ENCODE measurements around the gene SLC26A9.

SLC26A9 gene

DNA sequence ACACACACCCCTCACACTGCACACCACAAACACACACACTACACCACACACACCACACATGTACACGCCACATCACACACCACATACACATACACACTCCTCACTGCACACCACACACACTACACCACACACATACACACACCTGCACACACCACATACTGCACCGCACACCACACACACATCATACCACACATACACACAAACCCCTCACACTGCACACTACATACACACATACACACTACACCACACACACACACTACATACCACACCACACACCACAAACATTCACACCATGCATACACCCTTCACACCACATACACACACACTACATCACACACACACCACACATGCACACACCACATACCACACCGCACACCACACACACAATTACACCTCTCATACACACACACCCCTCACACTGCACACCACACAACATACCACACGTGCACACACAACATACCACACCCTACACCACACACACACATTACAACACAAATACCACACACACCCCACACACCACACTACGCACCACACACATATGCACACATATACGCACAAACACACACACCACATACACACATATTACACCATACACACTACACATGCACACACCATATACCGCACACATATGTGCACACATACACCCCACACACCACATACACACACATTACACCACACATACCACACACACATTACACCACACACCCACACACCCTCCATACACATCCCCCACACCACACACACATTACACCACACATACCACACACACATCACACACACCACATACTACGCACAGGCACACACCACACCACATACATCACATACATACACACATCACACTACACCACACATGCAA lies 30.3 kb upstream of the SLC26A9 start:
- Histone ChIP-seq H3K9me3 (ENCODE audit: control insufficient read depth, insufficient read depth, low read depth, low read length) (no peaks in the 10 kb centered on the region), H3K27ac (ENCODE audit: extremely low read depth, low read depth, low read length) (no peak overlapping the region), H3K36me3 (ENCODE audit: control insufficient read depth in 2 of 2, insufficient read depth in 1 of 2, low read length in 2 of 2) (no peaks in the 10 kb centered on the region), H3K4me3 (ENCODE audit: low read depth, low read length) (no peak overlapping the region), H3K4me1 (ENCODE audit: control insufficient read depth, insufficient read depth, low read length) (no peaks in the 10 kb centered on the region)
- TF ChIP-seq, protein P1, sequence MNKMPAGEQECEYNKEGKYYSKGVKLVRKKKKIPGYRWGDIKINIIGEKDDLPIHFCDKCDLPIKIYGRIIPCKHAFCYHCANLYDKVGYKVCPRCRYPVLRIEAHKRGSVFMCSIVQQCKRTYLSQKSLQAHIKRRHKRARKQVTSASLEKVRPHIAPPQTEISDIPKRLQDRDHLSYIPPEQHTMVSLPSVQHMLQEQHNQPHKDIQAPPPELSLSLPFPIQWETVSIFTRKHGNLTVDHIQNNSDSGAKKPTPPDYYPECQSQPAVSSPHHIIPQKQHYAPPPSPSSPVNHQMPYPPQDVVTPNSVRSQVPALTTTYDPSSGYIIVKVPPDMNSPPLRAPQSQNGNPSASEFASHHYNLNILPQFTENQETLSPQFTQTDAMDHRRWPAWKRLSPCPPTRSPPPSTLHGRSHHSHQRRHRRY (tag by site-specific recombination; IDR thresholded peaks at IDR 0.05): no peak
- TF ChIP-seq, protein P2, sequence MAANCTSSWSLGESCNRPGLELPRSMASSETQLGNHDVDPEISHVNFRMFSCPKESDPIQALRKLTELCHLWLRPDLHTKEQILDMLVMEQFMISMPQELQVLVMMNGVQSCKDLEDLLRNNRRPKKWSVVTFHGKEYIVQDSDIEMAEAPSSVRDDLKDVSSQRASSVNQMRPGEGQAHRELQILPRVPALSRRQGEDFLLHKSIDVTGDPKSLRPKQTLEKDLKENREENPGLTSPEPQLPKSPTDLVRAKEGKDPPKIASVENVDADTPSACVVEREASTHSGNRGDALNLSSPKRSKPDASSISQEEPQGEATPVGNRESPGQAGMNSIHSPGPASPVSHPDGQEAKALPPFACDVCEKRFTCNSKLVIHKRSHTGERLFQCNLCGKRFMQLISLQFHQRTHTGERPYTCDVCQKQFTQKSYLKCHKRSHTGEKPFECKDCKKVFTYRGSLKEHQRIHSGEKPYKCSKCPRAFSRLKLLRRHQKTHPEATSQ (tag by site-specific recombination; IDR thresholded peaks at IDR 0.05): 0 out of 2 replicates have a peak, but pooled peaks have one; percentile 10
- TF ChIP-seq ZNF707 (tag by site-specific recombination; IDR thresholded peaks at IDR 0.05) (peak; percentile 59; the same call in 1 of the 2 replicates), ZNF302 (tag by site-specific recombination; IDR thresholded peaks at IDR 0.05; ENCODE audit: low read depth) (no peak), ZNF292 (tag by site-specific recombination; IDR thresholded peaks at IDR 0.05; ENCODE audit: borderline replicate concordance, low read depth) (no peak), ZNF785 (tag by site-specific recombination; IDR thresholded peaks at IDR 0.05) (peak; percentile 11; the same call in 1 of the 2 replicates), ZNF585B (tag by site-specific recombination; IDR thresholded peaks at IDR 0.05) (0 out of 2 replicates have a peak, but pooled peaks have one; percentile 2), ZNF792 (tag by site-specific recombination; IDR thresholded peaks at IDR 0.05) (no peak; the same call in 1 of the 2 replicates), ZNF571 (tag by site-specific recombination; IDR thresholded peaks at IDR 0.05) (0 out of 2 replicates have a peak, but pooled peaks have one; percentile 60), ZNF202 (tag by site-specific recombination; IDR thresholded peaks at IDR 0.05; ENCODE audit: borderline replicate concordance) (peak; percentile 15; the same call in 1 of the 2 replicates), YY2 (tag by site-specific recombination; IDR thresholded peaks at IDR 0.05) (0 out of 2 replicates have a peak, but pooled peaks have one; percentile 21), ZNF23 (tag by site-specific recombination; IDR thresholded peaks at IDR 0.05; ENCODE audit: borderline replicate concordance) (peak; percentile 22; the same call in 1 of the 2 replicates), ZNF239 (tag by site-specific recombination; IDR thresholded peaks at IDR 0.05) (0 out of 2 replicates have a peak, but pooled peaks have one; percentile 52)
- TF ChIP-seq, protein P3, sequence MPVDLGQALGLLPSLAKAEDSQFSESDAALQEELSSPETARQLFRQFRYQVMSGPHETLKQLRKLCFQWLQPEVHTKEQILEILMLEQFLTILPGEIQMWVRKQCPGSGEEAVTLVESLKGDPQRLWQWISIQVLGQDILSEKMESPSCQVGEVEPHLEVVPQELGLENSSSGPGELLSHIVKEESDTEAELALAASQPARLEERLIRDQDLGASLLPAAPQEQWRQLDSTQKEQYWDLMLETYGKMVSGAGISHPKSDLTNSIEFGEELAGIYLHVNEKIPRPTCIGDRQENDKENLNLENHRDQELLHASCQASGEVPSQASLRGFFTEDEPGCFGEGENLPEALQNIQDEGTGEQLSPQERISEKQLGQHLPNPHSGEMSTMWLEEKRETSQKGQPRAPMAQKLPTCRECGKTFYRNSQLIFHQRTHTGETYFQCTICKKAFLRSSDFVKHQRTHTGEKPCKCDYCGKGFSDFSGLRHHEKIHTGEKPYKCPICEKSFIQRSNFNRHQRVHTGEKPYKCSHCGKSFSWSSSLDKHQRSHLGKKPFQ (tag by site-specific recombination; IDR thresholded peaks at IDR 0.05): peak; percentile 91
- TF ChIP-seq, protein P4, sequence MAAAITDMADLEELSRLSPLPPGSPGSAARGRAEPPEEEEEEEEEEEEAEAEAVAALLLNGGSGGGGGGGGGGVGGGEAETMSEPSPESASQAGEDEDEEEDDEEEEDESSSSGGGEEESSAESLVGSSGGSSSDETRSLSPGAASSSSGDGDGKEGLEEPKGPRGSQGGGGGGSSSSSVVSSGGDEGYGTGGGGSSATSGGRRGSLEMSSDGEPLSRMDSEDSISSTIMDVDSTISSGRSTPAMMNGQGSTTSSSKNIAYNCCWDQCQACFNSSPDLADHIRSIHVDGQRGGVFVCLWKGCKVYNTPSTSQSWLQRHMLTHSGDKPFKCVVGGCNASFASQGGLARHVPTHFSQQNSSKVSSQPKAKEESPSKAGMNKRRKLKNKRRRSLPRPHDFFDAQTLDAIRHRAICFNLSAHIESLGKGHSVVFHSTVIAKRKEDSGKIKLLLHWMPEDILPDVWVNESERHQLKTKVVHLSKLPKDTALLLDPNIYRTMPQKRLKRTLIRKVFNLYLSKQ (tag by site-specific recombination; IDR thresholded peaks at IDR 0.05; ENCODE audit: borderline replicate concordance): 0 out of 2 replicates have a peak, but pooled peaks have one; percentile 3
- TF ChIP-seq, protein P5, sequence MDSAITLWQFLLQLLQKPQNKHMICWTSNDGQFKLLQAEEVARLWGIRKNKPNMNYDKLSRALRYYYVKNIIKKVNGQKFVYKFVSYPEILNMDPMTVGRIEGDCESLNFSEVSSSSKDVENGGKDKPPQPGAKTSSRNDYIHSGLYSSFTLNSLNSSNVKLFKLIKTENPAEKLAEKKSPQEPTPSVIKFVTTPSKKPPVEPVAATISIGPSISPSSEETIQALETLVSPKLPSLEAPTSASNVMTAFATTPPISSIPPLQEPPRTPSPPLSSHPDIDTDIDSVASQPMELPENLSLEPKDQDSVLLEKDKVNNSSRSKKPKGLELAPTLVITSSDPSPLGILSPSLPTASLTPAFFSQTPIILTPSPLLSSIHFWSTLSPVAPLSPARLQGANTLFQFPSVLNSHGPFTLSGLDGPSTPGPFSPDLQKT (IDR thresholded peaks at IDR 0.05; ENCODE audit: borderline replicate concordance, low read depth, low read length): no peak
- ChIA-PET CTCF (no interaction called here), POLR2A (no interaction called here)
